Stimulated activated CD8-positive, alpha-beta memory T cell treated with anti-CD3 and anti-CD28 coated beads, Interleukin-15, amount 100 ng/mL, for 4 hours (primary cell): ENCODE measurements around the gene DESI1.
A peak's percentile ranks its signal among the peaks of the same experiment; 100 is the strongest.
"Not testable (repeated sequence)": the region's sequence is repeated elsewhere in the genome, so short reads cannot be mapped to it uniquely, and the experiment has no call there.

Experiments
- DNase-seq, 2 donors: peaks; one replicate each; pipeline ENCODE4 v3.0.0-alpha.2; 2020; ENCODE audit warnings: low read depth in 2 of 2

The DESI1 gene

GRCh38 chr22:41634610-41635009 is 13.8 kb upstream of the DESI1 start:
- DNase-seq = not testable (repeated sequence)

- DNase-seq = not testable (repeated sequence)
These were observed 10.8 kb upstream of the DESI1 start for GRCh38 chr22:41631615-41632014.

GRCh38 chr22:41631115-41631514 is 10.3 kb upstream of the DESI1 start:
- not testable (repeated sequence) for DNase-seq

- DNase-seq = no peak
These were observed 4.7 kb upstream of the DESI1 start for GRCh38 chr22:41625577-41625976.

- DNase-seq = no peak
These were observed 1.0 kb upstream of the DESI1 start for GRCh38 chr22:41621911-41622179.

GRCh38 chr22:41621099-41621910 is 462 bp upstream of the DESI1 start, which contains the start of gene XRCC6:
Gene XRCC6, plus strand, starts transcription at chr22:41621295. Its CDS starts 710 bp downstream, at chr22:41622005.
- peak; percentile 99 to 100 for DNase-seq

GRCh38 chr22:41619979-41620588 is 759 bp downstream of the DESI1 start:
- peak; percentile 16 to 18 for DNase-seq

- no peak for DNase-seq
These were observed 7.4 kb downstream of the DESI1 start for GRCh38 chr22:41613456-41613855.

- no peak for DNase-seq
These were observed 8.1 kb downstream of the DESI1 start for GRCh38 chr22:41612603-41613306.

- no peak for DNase-seq
These were observed 12.5 kb downstream of the DESI1 start for GRCh38 chr22:41608386-41608785.

GRCh38 chr22:41603873-41604332 is 16.9 kb downstream of the DESI1 start:
- DNase-seq = peak; percentile 4 to 23

- DNase-seq = no peak
These were observed 19.9 kb downstream of the DESI1 start for GRCh38 chr22:41600976-41601375.

GRCh38 chr22:41598891-41599635 is 21.8 kb downstream of the DESI1 start:
- DNase-seq = no peak

GRCh38 chr22:41598081-41598480 is 22.8 kb downstream of the DESI1 start:
- no peak for DNase-seq

GRCh38 chr22:41597635-41597953 is 23.2 kb downstream of the DESI1 start:
- DNase-seq = no peak

- no peak for DNase-seq
These were observed 23.8 kb downstream of the DESI1 start for GRCh38 chr22:41596776-41597634.

GRCh38 chr22:41595703-41596102 is 25.1 kb downstream of the DESI1 start:
- no peak for DNase-seq

- not testable (repeated sequence) for DNase-seq
These were observed 27.4 kb downstream of the DESI1 start for GRCh38 chr22:41593336-41593960.

GRCh38 chr22:41589391-41590241 is 31.2 kb downstream of the DESI1 start, which contains the start of gene PMM1:
Gene PMM1, minus strand, starts transcription at chr22:41589840. Its CDS starts 35 bp downstream, at chr22:41589805.
- DNase-seq = peak; percentile 100

- no peak for DNase-seq
These were observed 33.5 kb downstream of the DESI1 start for GRCh38 chr22:41587347-41587723.
